Endothelial cell of umbilical vein (primary cell): ENCODE measurements around the gene KRT76. TPM values are rescaled to one million over a fixed set of nuclear protein-coding genes. Genes with fewer than 3 reads are reported as not detected.

Experiments used
- BruUV-seq: library from RNA; stranded (reverse); fragments of 400-500 nt; replicated peaks from 2 replicates; lab custom pipeline; 2021; lab: Mats Ljungman, UMichigan
- CTCF ChIA-PET: fragments of 300-600, 350-600 bp; sonication (Branson Sonifier 250); formaldehyde crosslinking; loops from one replicate; lab custom pipeline; 2021; ENCODE audit warnings: antibody characterized with exemption, inconsistent platforms; lab: Charles Lee
- POLR2A ChIA-PET: fragments of 300-600, 350-600 bp; sonication (Branson Sonifier 250); formaldehyde crosslinking; loops from one replicate; lab custom pipeline; 2021; ENCODE audit warnings: antibody characterized with exemption, inconsistent platforms; lab: Charles Lee
- DNase-seq: peaks from one replicate; pipeline ENCODE4 v3.0.0-alpha.2; 2011; ENCODE audit warnings: low read depth, low spot score
- FAIRE-seq: peaks from 2 replicates; lab custom pipeline; 2011; peaks lifted over from hg19 to GRCh38; lab: Jason Lieb, UNC
- H2AFZ ChIP-seq: 2 replicates; pipeline ENCODE4 v1.6.0; 2012; ENCODE audit warnings: low read depth, low read length, control low read depth, inconsistent platforms
- H3K27ac ChIP-seq: 2 replicates; pipeline ENCODE4 v1.5.1; 2011; ENCODE audit warnings: low read depth, mild to moderate bottlenecking, control low read depth, low read length, moderate library complexity; ENCODE audit not compliant: insufficient read depth
- H3K27me3 ChIP-seq, 2 experiments: 2 replicates each; pipeline versions ENCODE4 v1.6.0 to v1.6.1; 2011; ENCODE audit warnings: low read length in 2 of 2, mixed read lengths in 1 of 2; ENCODE audit not compliant: control insufficient read depth in 2 of 2, insufficient read depth in 2 of 2
- H3K36me3 ChIP-seq, 2 experiments: 2 replicates in 1 of 2; 3 replicates in 1 of 2; pipeline ENCODE4 v1.5.1; 2011; ENCODE audit warnings: low read length in 2 of 2, mild to moderate bottlenecking in 1 of 2, moderate library complexity in 1 of 2; ENCODE audit not compliant: control insufficient read depth in 2 of 2, insufficient read depth in 2 of 2; ENCODE audit errors: extremely low read depth in 1 of 2
- H3K4me1 ChIP-seq: 3 replicates; pipeline ENCODE4 v1.5.1; 2011; ENCODE audit warnings: mild to moderate bottlenecking, low read length; ENCODE audit not compliant: control insufficient read depth, insufficient read depth; ENCODE audit errors: extremely low read depth
- H3K4me2 ChIP-seq: 2 replicates; pipeline ENCODE4 v1.6.1; 2011; ENCODE audit warnings: low read length, control low read depth, mixed read lengths; ENCODE audit not compliant: insufficient read depth
- H3K4me3 ChIP-seq, 3 experiments: fragments of 200-600 bp in 1 of 3; sonication (generic), shearing (Covaris generic) in 1 of 3; replicated peaks in 1 of 3; 2 replicates each; pipeline ENCODE4 v1.5.1; 2011 to 2016; ENCODE audit warnings: control low read depth in 3 of 3, low read length in 3 of 3, mild to moderate bottlenecking in 2 of 3, inconsistent platforms in 1 of 3, low read depth in 1 of 3, moderate library complexity in 1 of 3; ENCODE audit not compliant: insufficient read depth in 1 of 3
- H3K79me2 ChIP-seq: 2 replicates; pipeline ENCODE4 v1.6.0; 2012; ENCODE audit warnings: low read length, inconsistent platforms; ENCODE audit not compliant: control insufficient read depth, insufficient read depth
- H3K9ac ChIP-seq: replicated peaks from 2 replicates; pipeline ENCODE3; 2011; ENCODE audit warnings: low read length, control low read depth; ENCODE audit not compliant: insufficient read depth; ENCODE audit errors: extremely low read depth
- H3K9me1 ChIP-seq: replicated peaks from 3 replicates; pipeline ENCODE4 v1.6.0; 2011; ENCODE audit warnings: mild to moderate bottlenecking, low read length; ENCODE audit not compliant: control insufficient read depth, insufficient read depth; ENCODE audit errors: extremely low read depth
- H3K9me3 ChIP-seq: replicated peaks from 2 replicates; pipeline ENCODE4 v1.5.1; 2012; ENCODE audit warnings: low read length, inconsistent platforms; ENCODE audit not compliant: control insufficient read depth, insufficient read depth
- H4K20me1 ChIP-seq: replicated peaks from 2 replicates; pipeline ENCODE3; 2011; ENCODE audit warnings: mild to moderate bottlenecking, low read length; ENCODE audit not compliant: control insufficient read depth, insufficient read depth; ENCODE audit errors: extremely low read depth
- CTCF ChIP-seq, 2 donors: IDR thresholded peaks; 1 replicate in 1 of 2; 2 replicates in 1 of 2; pipeline ENCODE4 v1.5.1; 2011; ENCODE audit warnings: low read length in 2 of 2, mild to moderate bottlenecking in 2 of 2, moderate library complexity in 2 of 2, control low read depth in 1 of 2, inconsistent platforms in 1 of 2, low read depth in 1 of 2; ENCODE audit not compliant: insufficient read depth in 1 of 2; ENCODE audit errors: extremely low read depth in 1 of 2
- EZH2 ChIP-seq: IDR thresholded peaks from 2 replicates; pipeline ENCODE4 v1.6.1; 2012; ENCODE audit warnings: borderline replicate concordance, low read depth, mild to moderate bottlenecking, moderate library complexity, low read length, inconsistent platforms; ENCODE audit not compliant: severe bottlenecking
- FOS ChIP-seq: IDR thresholded peaks from 2 replicates; pipeline ENCODE4 v1.6.1; 2011; ENCODE audit warnings: mild to moderate bottlenecking, low read length, moderate library complexity, borderline replicate concordance; ENCODE audit not compliant: insufficient read depth
- JUN ChIP-seq: IDR thresholded peaks from 2 replicates; pipeline ENCODE4 v1.6.1; 2011; ENCODE audit warnings: borderline replicate concordance, low read depth; ENCODE audit not compliant: insufficient read length, insufficient read depth
- MAX ChIP-seq: IDR thresholded peaks from 2 replicates; pipeline ENCODE4 v1.6.1; 2011; ENCODE audit not compliant: insufficient read depth, insufficient read length
- MYC ChIP-seq: IDR thresholded peaks from one replicate; pipeline ENCODE4 v1.6.1; 2011; ENCODE audit warnings: mild to moderate bottlenecking, low read depth, low read length
- POLR2A ChIP-seq: IDR thresholded peaks from 2 replicates; pipeline ENCODE4 v1.6.1; 2012; ENCODE audit warnings: low read depth, mild to moderate bottlenecking, control low read depth, low read length
- POLR2AphosphoS5 ChIP-seq: IDR thresholded peaks from 2 replicates; pipeline ENCODE4 v1.6.1; 2012; ENCODE audit warnings: low read depth, mild to moderate bottlenecking, control low read depth, low read length, moderate library complexity; ENCODE audit not compliant: insufficient read depth
- dilution Hi-C: fragments of 300-500 bp; cut with MboI; formaldehyde crosslinking; loops from one replicate; pipeline ENCODE4 v1.15.0; 2019; ENCODE audit warnings: low sequenced_read_pairs; ENCODE audit not compliant: extremely low pct_ligation_motif_present
- intact Hi-C: fragments of 100-400 bp; cut with micrococcal nuclease; formaldehyde crosslinking; loops from one replicate; pipeline ENCODE4 v1.10.0; 2022
- polyA plus RNA-seq, 4 experiments: library from polyadenylated mRNA; depleted of rRNA in 3 of 4; stranded (reverse) in 3 of 4; unstranded in 1 of 4; fragments of >200 nt; gene quantifications; 2 replicates each; pipeline versions ENCODE4 v1.2.1 to v1.2.3, GENCODE V29; 2011 to 2012; ENCODE audit warnings: missing spikeins in 1 of 4
- total RNA-seq: library from RNA; stranded (reverse); gene quantifications from 2 replicates; pipeline ENCODE4 v1.2.3, GENCODE V29; 2021

Gene KRT76
- total and polyA plus RNA-seq, 2 donors (not counting 3 experiments of a cell fraction or from before 2014, with no cell fraction given): not detected

- Histone ChIP-seq H3K9me1 (no peaks in the 10 kb centered on the region), H3K4me1 (no peaks in the 10 kb centered on the region), H3K9me3 (no peaks in the 10 kb centered on the region), H3K79me2 (no peaks in the 10 kb centered on the region), H3K27ac (no peak overlapping the region), H3K9ac (no peak overlapping the region), H3K27me3 (peaks cover 0 to 8% of the 10 kb centered on the region in 2 experiments), H2AFZ (no peak overlapping the region), H3K36me3 (no peaks in the 10 kb centered on the region), H3K4me2 (no peak overlapping the region), H3K4me3 (no peak overlapping the region), H4K20me1 (no peaks in the 10 kb centered on the region)
- intact Hi-C loops: no loop called here
- no peak for FAIRE-seq
- BruUV-seq: no TSS peak
- TF ChIP-seq MAX (no peak), FOS (no peak), EZH2 (no peak), MYC (no peak), JUN (no peak)
- dilution Hi-C loops: no loop called here
- ChIA-PET POLR2A (no interaction called here), CTCF (no interaction called here)
- no peak for DNase-seq
Observed at GRCh38 chr12:52801773-52802172, 24.6 kb upstream of the KRT76 start.

GRCh38 chr12:52800259-52800917 is 23.2 kb upstream of the KRT76 start:
- POLR2A ChIA-PET: no interaction called here
- dilution Hi-C loops: no loop called here
- TF ChIP-seq POLR2AphosphoS5: no peak
- no peak for TF ChIP-seq POLR2A
- TF ChIP-seq CTCF (IDR thresholded peaks at IDR 0.05; ENCODE audit: extremely low read depth in 1 of 2, insufficient read depth in 1 of 2, low read depth in 1 of 2, low read length in 2 of 2): no peak
- no peak for TF ChIP-seq FOS
- Histone ChIP-seq H3K79me2 (no peaks in the 10 kb centered on the region), H3K9me3 (no peaks in the 10 kb centered on the region), H3K4me2 (no peak overlapping the region), H2AFZ (no peak overlapping the region), H3K9ac (no peak overlapping the region), H3K4me1 (no peaks in the 10 kb centered on the region), H3K36me3 (no peaks in the 10 kb centered on the region), H4K20me1 (no peaks in the 10 kb centered on the region), H3K4me3 (no peak overlapping the region), H3K9me1 (no peaks in the 10 kb centered on the region), H3K27ac (no peak overlapping the region), H3K27me3 (peaks cover 0 to 8% of the 10 kb centered on the region in 2 experiments)
- FAIRE-seq: no peak
- intact Hi-C loops: no loop called here
- BruUV-seq: no TSS peak
- CTCF ChIA-PET: interaction anchor here (0.7 kb wide), 1 partner anchor 65 kb away, joined by 3 read pairs; no protein-coding TSS in a partner anchor
- DNase-seq: no peak
